ENCODE data around the gene TOB1.

DNA sequence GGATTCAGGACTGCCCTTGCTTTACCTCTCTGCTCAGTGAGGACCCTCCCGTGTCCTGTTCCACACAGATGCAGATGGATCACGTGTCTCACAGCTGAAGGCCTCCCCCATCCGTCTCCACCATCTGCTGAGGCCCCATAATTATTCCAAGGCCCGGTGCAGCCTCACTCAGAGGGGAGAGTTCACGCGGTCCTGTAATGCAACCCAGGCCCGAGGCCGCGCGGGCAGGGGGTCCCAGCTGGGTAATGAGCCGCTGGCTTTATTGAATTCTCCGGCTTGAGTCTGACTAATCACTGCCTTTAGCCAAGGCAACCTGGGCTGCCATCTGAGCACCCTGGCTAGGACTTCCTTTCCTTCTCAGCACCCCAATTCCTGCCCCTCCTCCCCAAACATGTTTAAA is 35.2 kb downstream of the TOB1 start:
- TF ChIP-seq, protein P1, sequence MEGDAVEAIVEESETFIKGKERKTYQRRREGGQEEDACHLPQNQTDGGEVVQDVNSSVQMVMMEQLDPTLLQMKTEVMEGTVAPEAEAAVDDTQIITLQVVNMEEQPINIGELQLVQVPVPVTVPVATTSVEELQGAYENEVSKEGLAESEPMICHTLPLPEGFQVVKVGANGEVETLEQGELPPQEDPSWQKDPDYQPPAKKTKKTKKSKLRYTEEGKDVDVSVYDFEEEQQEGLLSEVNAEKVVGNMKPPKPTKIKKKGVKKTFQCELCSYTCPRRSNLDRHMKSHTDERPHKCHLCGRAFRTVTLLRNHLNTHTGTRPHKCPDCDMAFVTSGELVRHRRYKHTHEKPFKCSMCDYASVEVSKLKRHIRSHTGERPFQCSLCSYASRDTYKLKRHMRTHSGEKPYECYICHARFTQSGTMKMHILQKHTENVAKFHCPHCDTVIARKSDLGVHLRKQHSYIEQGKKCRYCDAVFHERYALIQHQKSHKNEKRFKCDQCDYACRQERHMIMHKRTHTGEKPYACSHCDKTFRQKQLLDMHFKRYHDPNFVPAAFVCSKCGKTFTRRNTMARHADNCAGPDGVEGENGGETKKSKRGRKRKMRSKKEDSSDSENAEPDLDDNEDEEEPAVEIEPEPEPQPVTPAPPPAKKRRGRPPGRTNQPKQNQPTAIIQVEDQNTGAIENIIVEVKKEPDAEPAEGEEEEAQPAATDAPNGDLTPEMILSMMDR (tag by site-specific recombination; IDR thresholded peaks at IDR 0.05) = no peak
- TF ChIP-seq ZNF292 (tag by site-specific recombination; IDR thresholded peaks at IDR 0.05; ENCODE audit: borderline replicate concordance, low read depth) (no peak), ZNF623 (tag by site-specific recombination; IDR thresholded peaks at IDR 0.05) (no peak), ZNF274 (IDR thresholded peaks at IDR 0.05; ENCODE audit: low read length) (no peak), ZNF274 (tag by site-specific recombination; IDR thresholded peaks at IDR 0.05; ENCODE audit: borderline replicate concordance) (no peak), ZNF777 (tag by site-specific recombination; IDR thresholded peaks at IDR 0.05; ENCODE audit: borderline replicate concordance) (no peak), ZNF776 (tag by site-specific recombination; IDR thresholded peaks at IDR 0.05; ENCODE audit: borderline replicate concordance) (no peak), KLF8 (tag by site-specific recombination; IDR thresholded peaks at IDR 0.05) (no peak), ZNF621 (tag by site-specific recombination; IDR thresholded peaks at IDR 0.05) (no peak), YY2 (tag by site-specific recombination; IDR thresholded peaks at IDR 0.05) (no peak), ZNF423 (tag by site-specific recombination; IDR thresholded peaks at IDR 0.05) (no peak), ZNF341 (tag by site-specific recombination; IDR thresholded peaks at IDR 0.05; ENCODE audit: low read depth) (no peak), ZNF571 (tag by site-specific recombination; IDR thresholded peaks at IDR 0.05) (no peak), ZNF394 (tag by site-specific recombination; IDR thresholded peaks at IDR 0.05; ENCODE audit: borderline replicate concordance) (no peak)

All from HEK293 (cell line).